Stimulated activated CD4-positive, alpha-beta T cell treated with anti-CD3 and anti-CD28 coated beads, Interleukin-1b, Interleukin-23, amount 100 ng/mL, for 24 hours (primary cell): ENCODE measurements around the gene HCN2.
"Not testable (repeated sequence)": the region's sequence is repeated elsewhere in the genome, so short reads cannot be mapped to it uniquely, and the experiment has no call there.

Experiments used
- DNase-seq, 4 experiments: peaks; one replicate each; pipeline ENCODE4 v3.0.0-alpha.2; 2020; ENCODE audit warnings: low read depth in 4 of 4, low spot score in 1 of 4

Gene HCN2

GRCh38 chr19:617551-618246, 28.0 kb downstream of the HCN2 start:
- DNase-seq = no peak

GRCh38 chr19:618247-618619, 28.6 kb downstream of the HCN2 start:
- no peak for DNase-seq

DNA sequence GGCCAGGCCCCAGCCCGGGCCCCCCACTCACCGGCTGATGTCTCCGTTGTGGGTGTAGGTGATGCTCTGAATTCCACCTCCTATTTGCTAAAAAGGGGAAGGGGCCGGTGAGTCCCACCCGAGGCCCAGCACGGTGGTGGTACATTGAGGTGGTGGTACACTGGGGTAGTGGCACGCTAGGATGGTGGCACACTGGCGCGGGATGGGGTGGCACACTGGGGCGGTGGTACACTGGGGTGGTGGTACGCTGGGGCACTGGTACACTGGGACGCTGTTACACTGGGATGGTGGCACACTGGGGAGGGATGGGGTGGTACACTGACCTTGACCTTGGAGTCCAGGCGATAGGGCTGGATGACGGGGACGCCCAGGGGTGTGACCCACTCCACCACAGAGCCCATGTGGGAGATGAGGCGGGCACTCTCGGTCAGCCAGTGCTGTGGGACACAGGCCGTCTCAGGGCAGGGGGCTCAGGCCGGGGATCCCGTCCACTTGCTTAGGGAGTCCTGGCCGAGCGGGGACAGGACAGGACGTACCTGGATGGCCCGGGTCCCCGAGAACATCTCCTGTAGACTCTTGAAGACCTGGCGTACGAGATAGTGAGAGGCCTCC, 29.1 kb downstream of the HCN2 start:
- DNase-seq = no peak

DNA sequence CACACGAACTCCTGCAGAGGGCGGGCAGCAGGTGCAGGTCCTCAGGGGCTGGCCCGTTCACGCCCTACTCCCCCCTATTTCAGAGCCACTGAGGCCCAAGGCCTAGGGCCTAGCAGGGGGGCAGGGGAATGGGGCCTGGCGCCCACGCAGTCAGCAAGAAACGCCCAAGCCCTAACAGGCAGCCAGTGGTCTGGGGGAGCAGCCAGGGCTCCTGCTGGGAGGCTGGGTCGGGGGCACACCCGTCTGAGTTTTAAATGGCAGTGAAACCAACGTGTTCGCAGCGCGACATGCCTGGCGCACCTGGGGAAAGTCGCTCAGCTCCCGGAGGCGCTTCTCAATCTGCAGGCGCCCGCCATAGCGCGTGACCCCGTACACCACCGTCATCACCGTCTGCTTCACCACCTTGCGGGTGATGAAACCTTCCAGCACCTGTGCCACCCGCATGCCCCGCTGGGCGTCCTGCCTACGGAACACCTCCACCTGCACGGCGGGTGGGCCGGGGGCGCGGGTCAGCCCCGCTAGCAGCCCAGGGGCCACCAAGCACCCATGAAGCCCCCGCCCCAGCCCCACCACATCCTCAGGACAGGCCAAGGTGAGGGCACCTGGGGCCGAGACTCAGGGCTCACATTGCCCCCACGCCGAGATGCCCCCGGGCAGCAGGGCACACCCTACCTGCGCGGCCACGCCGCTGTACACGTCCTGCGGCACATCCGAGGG, 29.8 kb downstream of the HCN2 start:
- DNase-seq = no peak

GRCh38 chr19:620166-620862, 30.6 kb downstream of the HCN2 start:
- no peak for DNase-seq

DNA sequence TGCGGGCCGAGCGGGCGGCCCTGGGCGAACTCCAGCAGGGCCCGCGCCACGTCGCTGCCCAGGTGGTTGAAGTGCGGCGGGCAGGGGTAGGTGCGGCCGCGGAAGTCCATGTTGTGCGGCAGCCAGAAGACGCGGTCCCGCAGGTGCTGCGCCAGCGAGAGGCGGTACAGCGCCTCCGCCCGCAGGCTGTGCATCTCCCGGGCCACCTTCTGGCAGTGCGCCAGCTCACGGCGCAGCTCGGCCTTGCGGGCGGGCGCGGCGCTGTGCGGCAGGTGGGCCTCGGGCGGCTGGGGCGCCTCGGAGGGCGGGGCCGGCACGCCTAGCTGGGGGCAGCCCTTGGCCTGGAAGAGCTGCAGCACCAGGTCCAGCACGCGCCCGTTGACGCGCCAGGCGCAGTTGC, 31.5 kb downstream of the HCN2 start:
- DNase-seq = not testable (repeated sequence)

DNA sequence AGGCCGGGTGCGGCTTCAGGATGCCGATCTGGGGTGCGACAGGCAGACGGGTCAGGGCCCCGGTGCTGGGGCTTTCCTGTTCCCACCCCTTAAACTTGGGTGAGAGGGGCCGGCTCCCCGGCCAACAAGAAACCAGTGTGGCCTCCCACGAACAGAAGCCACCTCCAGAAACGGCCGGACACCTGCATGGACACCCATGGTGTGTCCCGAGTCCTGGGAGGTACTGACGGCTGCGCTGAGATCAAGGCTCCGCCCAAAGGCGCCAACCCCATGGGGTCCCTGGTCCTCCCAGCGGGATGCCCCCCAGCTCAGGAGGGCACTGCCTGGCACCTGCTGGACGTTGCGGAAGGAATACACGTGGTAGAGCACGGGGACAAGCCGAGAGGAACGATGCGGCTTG, 32.1 kb downstream of the HCN2 start:
- no peak for DNase-seq

DNA sequence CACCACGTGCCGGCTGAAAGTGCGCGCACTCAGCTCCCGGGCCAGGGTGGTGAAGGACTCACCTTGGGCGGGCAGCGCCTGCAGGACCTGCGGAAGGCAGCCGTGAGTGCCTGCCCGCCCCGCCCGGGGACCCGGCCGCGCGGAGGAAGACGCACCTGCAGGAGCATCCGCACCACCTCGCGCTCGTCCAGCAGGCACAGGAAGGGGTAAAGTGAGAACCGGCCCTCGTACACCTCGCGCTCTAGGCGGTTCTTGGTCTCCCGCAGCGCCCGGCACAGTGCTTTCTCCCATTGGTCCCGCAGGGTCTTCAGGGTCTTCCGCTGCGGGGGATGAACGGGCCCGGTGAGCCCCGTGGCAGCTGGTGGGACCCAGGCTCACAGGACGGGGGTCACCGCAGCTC, 33.0 kb downstream of the HCN2 start:
- DNase-seq = no peak

DNA sequence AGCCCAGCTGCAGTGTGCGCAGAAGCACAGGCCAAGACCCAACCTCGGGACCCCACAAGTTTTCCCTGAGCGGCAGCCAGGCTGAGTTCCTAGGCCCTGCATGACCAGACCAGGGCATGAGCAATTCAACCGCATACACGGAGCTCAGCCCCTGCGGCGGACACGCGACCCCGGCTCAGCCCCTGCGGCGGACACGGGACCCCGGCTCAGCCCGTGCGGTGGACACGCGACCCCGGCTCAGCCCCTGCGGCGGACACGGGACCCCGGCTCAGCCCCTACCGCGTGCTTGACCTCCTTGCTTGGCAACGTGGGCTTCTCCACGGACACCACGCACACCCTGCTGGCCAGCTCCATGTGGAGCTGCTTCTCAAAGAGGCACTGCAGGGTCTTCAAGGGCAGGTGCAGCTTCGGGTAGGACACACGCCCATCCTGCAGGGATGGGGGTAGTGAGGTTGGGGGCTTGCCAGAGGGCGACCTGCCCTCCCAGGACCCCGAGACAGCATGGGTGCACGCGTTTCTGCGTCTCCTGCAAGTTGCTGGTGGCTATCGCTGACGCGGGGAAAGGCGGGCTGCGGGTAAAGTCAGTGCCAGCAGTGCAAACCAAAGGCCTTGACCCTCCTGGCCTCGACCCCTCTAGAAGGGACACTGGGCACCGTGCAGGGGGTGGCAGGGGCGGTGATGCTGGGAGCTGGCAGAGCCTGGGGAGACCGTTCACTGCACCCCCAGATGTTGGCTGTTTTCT, 33.7 kb downstream of the HCN2 start:
- DNase-seq = no peak

- no peak for DNase-seq
Observed at GRCh38 chr19:623974-624373, 34.3 kb downstream of the HCN2 start.

- DNase-seq = no peak
Observed at GRCh38 chr19:624433-625109, 34.9 kb downstream of the HCN2 start.

DNA sequence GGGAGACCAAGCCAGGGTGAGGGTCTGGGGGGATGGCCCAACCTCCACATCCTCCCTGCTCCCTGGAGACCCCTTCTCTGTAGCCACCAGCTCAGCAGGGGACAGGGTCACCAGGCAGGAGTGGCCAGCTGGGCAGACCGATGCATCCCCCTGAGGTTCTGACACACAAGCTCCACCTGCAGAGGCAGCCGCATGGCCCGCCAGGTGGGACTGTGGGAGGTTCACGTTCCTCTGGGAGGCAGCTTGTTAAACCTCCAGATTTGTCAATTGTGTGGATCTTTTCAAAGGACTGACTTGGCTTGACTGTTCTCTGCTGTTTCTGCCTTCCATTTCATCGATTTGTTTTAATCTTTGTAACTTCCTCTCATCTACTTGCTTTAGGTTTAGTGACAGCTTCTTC, 35.6 kb downstream of the HCN2 start:
- no peak for DNase-seq

DNA sequence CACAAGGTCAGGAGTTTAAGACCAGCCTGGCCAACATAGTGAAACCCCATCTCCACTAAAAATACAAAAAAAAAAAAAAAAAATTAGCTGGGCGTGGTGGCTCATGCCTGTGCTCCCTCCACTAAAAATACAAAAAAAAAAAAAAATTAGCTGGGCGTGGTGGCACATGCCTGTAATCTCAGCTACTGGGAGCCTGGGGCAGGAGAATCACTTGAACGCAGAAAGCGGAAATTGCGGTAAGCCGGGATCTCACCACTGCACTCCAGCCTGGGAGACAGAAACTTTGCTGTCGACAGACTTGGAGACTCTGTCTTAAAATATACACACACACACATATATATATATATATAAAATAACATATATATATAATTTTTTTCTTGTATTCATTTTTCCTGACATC, 36.9 kb downstream of the HCN2 start:
- DNase-seq = not testable (repeated sequence)

DNA sequence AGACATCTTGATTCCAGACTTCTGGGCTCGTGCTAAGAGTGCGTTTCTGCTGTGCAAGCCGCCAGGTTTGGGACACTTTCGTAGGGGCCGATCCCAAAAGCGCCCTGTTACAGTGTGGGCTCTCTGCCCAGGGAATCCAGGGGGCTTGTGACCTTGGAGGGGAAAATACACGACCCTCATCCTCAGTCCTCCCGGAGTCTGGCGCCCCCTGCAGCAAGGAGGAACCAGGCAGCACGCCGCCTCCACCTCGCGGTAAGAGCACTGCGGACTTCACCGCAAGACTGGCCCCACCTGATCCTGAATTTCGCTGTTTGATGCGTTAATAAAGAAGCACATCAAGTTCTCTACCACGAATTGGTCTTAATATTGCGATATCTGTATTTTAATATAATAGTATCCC, 38.5 kb downstream of the HCN2 start:
- DNase-seq = no peak

DNA sequence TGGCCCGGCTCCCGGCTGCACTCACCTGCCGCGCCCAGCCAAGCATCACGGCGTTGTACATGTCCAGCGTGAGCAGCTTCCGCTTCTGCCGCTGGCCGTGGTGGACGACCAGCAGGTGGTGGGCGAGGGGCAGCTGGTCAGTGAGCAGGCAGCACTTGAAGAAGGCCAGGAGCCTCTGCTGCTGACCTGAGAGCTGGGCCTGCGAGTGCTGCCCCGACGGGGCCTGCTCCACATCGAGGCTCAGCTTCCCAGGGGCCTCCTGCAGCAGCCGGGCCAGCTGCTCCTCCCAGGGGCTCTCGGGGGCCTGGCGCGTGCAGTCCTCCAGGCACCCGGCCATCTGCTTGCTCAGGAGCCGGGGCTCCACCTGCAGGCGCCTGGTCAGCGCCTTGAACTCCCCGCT, 39.8 kb downstream of the HCN2 start:
- not testable (repeated sequence) for DNase-seq

DNA sequence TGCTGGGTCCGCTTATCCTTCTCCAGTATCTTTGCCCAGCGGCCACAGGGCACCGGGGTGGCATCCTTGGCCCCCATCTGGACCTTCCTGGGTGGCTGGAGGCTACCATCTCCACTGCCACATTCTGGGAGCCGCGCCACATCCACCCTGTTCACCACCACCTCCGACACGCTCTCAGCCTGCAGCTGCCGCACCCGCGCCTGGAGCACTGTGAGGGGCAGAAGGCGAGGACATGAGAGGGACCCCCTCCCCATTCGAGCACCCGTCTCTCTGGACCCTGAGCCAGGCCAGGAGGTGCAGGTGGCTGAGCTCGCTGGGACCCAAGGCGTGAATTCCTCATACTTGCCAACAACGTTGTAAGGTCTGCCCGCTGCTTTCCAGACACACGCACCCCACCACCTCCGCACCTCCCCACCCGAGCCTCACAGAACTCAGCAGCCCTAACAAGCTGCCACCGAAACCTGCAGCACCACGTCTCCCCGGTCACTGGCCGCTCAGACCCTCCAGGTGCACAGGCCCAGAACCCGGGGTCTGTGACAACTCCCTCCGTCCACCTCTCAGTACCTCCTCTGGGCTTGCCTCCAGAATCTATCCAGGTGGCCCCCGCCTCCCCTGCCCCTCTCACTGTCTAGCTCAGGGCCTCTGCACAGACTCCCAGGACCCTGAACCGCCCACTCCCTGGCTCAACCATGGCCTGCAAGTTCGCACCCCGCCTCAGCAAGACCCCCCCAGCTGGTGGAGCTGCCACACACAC, 40.5 kb downstream of the HCN2 start:
- DNase-seq = no peak

- DNase-seq = peak in 2 of 4 experiments; percentile 25 to 47
Observed at GRCh38 chr19:632579-633067, 42.9 kb downstream of the HCN2 start.

DNA sequence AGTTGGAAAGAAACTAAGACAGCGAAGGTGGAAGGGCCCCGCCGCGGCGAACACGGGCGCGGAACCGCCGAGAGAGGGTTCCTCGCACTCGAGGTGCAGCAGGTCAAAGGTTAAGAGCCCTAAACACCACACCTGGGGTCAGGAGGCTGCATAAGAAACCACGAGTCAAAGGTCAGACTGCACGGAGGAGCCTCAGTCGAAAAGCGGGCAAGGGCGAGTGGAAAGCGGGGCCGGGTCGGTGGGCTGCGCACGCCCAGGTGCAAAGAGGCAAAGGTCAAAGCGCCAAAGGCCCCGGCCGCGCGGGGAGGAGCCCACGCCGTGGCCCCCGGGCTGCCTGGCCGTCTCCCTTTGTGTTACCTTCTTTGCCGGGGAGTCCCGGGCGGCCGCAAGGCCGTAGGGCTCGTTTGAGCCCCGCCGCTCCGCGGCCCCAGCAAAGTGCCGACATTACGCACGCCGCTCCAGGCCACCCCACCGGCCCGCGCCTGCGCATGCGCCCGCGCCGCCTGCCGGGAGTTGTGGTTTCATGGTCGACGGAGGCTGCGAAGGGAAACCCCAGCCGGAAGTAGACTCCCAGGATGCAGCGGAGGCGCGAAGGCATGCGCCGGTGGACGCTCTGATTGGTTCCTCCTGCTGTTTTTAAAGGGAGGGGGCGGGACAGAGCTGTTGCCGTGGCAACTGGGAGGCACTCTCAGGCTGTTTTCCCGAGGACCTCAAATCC, 43.5 kb downstream of the HCN2 start, which contains the start of gene POLRMT:
TSS of gene POLRMT (minus strand) at position 470 of the 718 bp plus-strand sequence. CDS start at position 445, 25 bp downstream.
- DNase-seq = peak; percentile 90 to 94 (median 92)
